Amygdala (tissue), 56 donors: ENCODE results near the gene MAN2B2.
A peak's percentile ranks its signal among the peaks of the same experiment; 100 is the strongest.
"Not testable (repeated sequence)": the region's sequence is repeated elsewhere in the genome, so short reads cannot be mapped to it uniquely, and the experiment has no call there.

ENCODE experiments used
- DNase-seq, 56 donors: peaks; one replicate each; lab custom pipeline; 2025; lab: John Stamatoyannopoulos, UW

The MAN2B2 gene

DNA sequence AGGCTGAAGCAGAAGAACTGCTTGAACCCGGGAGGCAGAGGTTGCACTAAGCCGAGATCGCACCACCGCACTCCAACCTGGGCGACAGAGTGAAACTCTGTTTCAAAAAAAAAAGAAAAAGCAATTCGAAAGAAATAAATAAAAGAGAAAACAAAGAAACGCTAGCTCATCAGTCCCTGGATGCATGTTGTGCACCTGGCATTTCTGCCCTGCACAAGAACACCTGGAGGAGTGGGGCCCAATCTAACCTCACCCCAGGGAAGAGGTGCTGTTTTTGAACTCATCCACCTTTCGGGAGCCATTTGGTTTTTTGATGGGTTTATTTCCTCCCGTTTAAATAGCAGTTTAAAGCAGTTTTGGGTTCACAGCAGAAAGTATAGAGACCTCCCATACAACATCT lies 59.8 kb downstream of the MAN2B2 start:
- no peak for DNase-seq

DNA sequence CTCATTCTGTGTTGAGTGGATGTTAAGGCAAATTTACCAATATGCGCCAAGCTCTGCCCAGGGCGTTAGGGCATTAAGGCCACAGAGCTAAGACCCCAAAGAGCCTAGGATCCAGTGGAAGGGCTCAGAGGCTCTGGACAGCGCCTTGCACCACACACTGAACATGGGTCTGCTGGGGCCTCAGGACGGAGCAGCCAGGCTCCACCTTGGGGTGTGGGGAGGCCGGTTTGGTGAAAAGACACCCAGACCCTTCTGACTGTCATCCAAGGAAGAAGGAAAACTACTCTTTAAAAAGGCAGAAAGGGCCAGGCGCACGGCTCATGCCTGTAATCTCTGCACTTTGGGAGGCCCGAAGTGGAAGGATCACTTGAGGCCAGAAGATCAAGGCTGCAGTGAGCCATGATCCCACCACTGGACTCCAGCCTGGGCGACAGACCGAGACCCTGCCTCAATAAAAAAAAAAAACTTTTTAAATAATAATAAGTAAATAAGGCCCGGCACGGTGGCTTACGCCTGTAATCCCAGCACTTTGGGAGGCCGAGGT lies 64.2 kb downstream of the MAN2B2 start:
- no peak for DNase-seq

DNA sequence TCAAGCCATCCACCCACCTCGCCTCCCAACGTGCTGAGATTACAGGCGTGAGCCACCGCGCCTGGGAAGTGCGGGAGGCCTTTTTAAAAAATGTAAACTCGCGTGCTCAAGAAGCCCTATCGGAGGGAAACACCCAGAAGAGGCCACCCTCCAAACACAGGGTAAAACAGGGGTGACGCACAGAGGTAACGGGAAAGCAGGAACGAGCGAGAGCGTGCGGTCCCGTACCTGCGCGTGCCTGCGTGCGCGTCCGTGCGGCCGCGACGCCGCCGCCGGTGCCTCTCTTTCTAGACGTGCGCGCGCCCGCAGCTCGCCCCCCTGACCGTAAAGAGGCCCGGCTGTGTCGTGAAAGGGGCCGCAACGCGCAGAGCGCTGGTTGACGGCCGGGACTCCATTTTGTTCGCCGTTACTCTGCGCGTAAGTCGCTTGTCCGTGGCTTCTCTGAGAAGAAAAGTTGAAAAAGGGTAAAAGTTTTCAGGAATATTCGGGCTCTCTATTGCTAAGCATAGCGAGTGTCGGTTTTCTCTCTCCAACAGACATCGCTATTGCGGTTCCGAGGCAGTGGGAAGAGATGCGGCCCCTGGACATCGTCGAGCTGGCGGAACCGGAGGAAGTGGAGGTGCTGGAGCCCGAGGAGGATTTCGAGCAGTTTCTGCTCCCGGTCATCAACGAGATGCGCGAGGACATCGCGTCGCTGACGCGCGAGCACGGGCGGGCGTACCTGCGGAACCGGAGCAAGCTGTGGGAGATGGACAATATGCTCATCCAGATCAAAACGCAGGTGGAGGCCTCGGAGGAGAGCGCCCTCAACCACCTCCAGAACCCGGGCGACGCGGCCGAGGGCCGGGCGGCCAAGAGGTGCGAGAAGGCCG lies 65.5 kb downstream of the MAN2B2 start, which contains the start of gene MRFAP1:
Gene MRFAP1, plus strand, starts transcription at position 394 of the 872 bp plus-strand sequence. Its CDS starts 178 bp downstream, at position 572.
- peak in 55 of 56 donors; percentile 31 to 94 (median 86) for DNase-seq

DNA sequence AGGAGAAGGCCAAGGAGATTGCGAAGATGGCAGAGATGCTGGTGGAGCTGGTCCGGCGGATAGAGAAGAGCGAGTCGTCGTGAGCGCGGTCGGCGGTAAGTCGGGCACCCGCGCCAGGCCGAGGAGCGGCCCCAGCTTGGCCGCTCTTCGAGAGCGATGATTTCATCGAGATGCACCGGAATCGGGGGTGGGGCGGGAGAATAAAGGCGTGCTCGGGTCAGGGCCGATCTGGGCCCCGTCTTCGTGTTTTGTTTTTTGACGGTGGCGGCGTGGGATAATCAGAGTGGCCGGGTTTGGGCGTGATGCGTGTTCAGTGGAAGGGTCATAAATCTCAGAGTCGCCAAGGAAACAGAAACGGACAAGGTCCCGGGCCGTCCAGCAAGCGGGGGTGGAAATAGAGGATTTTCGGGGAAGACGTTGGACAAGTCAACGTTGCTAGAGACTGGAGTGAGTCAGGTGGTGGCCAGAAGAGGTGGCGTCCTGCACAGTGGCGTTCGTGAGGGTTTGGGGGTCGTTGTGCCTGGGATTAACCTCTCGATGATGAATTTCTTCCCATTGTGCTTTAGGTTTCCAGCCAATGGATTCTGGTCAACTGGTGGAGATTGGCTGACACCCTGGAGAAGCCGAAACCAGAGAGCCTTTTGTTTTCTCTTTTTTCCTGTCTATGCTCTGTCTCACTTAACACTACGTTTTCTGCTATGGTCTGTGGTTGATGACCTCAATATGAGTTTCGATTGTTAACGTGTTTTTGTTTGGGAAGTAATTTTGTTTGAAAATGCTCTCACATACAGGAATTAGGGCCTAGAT lies 66.4 kb downstream of the MAN2B2 start:
- DNase-seq: peak in 10 of 56 donors; percentile 31 to 66 (median 57)

DNA sequence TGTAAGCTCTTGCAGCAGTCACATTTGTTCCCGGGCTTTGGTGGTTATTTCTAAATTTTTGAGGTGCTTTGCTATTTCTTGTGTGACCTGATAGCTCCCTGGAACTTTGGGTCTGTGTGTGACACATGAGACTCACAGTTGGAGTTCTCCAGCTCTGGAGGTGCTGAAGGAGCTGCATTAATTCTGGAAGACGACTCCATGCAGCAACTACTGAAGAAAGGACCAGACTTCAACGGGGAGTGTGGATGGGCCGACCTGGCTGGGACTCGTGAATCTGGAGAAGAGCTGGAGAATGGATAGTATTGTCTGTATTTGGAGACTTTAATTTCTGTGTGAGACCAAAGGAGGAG lies 67.0 kb downstream of the MAN2B2 start:
- DNase-seq: no peak

DNA sequence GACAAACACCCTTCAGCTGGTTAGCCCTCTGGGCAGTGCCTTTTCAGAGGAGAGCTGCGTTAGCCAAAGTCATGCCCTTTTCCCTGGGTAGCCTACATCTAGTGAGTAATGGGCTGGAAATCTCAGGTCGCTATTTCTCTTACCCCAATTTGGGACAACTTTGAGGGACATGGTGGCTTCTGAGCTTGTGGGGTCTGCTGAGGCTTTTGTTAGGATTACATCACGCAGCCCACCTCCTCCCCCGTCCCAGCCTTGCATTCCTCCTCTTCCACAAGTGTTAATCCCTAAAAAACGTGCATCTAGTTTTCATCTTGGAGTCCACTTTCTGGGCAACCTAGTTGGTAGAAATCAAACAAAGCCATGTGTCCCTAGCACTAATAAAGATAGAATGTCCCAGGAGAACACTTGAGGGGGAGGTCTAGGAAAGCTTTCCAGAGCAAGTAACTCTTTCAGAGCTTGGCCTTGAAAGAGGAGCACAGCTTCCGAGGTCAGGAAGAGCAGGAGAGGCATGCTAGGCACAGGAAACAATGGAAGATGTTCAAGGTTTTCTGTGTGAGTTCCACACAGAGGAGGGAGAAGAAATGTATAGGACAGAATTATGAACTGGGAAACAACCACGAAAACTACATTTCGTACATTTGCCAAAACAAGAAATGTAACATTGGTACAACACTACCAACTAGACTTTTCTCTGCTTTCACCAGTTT lies 68.3 kb downstream of the MAN2B2 start:
- no peak for DNase-seq

DNA sequence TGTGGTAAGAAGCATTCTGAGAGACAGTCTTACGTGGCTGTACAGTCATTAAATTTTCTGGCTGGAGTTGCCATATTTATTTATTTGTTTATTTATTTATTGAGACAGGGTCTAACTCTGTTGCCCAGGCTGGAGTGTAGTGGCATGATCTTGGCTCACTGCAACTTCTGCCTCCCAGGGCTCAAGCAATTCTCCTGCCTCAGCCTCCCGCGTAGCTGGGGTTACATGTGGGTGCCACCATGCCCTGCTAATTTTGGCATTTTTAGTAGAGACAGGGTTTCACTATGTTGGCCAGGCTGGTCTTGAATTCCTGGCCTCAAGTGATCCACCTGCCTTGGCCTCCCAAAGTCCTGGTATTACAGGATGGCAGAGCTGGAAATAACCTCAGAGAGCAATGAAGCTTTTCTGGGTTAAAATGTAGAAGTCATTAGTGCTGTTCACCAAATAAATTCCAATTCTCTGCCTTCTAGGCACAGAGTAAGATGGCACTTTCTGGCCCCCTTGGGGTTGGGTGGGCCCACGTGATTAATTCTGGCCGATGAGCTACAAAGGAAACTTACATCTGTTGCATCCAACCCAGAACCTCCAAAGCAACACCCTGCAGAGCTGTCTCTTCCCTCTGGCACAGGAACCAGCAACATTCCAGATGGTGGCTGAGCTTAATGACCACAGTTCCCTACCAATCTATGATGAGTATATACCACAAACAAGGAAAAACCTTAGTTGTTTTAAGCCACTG lies 70.0 kb downstream of the MAN2B2 start:
- DNase-seq: no peak

DNA sequence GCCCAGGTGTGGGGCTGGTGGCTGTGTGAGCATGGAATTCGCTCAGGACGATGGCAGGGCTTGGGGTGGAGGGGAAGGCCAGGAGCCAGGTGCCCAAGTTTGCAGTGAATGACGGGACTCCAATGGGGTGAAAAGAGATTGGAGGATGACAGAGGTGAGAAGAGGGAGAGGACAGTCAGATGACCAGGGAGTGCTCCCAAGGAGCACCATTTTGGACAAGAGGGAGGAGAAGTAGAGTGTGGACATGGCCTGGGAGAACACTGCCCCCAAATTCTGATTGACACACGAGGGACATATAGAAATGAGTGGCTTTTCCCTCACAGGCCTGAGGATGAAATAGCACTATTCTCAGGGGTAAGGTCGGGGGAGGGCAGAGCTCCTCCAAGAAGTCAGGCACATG lies 72.2 kb downstream of the MAN2B2 start:
- DNase-seq: no peak

DNA sequence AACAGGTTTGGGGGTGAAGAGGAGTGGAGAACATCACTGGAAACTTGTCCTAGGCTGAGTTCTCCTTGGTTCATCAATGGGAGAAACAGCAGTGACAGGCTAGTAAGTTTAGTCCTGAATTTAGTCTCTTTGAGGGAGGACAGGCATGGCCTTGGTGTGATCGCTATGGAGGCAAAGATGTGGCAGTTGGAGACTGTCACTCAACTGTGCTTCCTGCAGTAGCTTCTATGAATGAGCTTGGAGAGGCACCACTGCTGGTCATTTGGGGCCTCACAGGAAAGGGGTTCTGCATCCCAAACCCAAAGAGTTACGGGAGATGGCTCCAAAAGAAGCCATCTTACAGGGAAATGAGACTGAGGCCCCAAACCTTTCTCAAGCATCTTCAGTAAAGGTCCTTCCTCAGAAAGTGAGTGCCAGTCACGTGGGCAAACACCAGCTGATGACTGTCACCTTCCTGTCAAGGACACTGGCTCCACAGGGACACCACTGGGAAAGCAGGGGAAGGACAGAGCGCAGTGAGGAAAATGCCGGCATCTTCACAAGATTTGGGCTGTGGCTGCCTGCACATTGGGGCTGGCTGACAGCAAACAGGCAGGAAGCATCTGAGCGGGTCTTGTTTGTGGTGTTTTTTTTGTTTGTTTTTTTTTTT lies 72.7 kb downstream of the MAN2B2 start:
- DNase-seq: no peak

DNA sequence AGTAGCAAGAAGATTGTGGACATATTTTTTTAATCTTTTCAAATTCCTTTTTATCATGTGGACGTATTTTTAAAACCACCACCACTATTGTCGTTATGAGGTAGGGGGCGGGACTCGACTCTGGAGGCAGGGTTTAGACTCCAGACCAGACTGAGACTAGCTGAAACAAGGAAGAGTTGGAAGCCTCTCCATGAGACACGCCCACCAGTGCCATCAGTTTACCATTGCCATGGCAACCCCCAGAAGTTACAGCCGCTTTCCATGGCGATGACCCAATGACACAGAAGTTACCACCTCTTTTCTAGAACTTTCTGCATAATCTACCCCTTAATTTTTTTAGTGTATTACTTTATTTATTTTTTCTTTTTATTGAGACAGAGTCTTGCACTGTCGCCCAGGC lies 74.2 kb downstream of the MAN2B2 start:
- no peak for DNase-seq

DNA sequence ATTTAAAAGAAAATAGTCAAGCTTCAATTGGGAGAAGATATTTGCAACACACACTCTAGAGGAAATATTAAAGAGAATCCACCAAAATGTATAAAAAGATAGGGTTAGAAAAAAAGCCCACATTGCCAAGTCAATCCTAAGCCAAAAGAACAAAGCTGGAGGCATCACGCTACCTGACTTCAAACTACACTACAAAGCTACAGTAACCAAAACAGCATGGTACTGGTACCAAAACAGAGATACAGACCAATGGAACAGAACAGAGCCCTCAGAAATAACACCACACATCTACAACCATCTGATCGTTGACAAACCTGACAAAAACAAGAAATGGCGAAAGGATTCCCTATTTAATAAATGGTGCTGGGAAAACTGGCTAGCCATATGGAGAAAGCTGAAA lies 79.2 kb downstream of the MAN2B2 start:
- DNase-seq: not testable (repeated sequence)

DNA sequence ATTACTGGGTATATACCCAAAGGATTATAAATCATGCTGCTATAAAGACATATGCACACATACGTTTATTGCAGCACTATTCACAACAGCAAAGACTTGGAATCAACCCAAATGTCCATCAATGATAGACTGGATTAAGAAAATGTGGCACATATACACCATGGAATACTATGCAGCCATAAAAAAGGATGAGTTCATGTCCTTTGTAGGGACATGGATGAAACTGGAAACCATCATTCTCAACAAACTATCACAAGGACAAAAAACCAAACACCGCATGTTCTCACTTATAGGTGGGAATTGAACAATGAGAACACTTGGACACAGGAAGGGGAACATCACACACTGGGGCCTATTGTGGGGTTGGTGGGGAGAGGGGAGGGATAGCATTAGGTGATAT lies 80.3 kb downstream of the MAN2B2 start:
- DNase-seq: not testable (repeated sequence)

DNA sequence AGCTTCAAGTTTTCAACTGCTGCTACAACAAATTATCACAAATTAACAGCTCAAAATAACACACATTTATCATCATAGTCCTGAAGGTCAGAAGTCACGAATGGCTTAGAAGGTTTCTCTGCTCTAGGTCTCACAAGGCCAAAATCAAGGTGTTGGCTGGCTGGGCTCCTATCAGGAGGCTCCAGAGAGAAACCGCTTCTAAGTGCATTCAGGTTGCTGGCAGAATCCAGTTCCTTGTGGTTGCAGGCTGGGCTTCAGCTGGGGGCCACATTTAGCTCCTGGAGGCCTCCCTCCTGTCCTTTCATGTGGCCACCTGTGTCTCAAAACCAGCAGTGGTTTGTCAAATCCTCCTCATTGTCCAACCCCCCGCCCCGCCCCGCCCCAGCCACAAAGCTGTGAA lies 80.9 kb downstream of the MAN2B2 start:
- no peak for DNase-seq

DNA sequence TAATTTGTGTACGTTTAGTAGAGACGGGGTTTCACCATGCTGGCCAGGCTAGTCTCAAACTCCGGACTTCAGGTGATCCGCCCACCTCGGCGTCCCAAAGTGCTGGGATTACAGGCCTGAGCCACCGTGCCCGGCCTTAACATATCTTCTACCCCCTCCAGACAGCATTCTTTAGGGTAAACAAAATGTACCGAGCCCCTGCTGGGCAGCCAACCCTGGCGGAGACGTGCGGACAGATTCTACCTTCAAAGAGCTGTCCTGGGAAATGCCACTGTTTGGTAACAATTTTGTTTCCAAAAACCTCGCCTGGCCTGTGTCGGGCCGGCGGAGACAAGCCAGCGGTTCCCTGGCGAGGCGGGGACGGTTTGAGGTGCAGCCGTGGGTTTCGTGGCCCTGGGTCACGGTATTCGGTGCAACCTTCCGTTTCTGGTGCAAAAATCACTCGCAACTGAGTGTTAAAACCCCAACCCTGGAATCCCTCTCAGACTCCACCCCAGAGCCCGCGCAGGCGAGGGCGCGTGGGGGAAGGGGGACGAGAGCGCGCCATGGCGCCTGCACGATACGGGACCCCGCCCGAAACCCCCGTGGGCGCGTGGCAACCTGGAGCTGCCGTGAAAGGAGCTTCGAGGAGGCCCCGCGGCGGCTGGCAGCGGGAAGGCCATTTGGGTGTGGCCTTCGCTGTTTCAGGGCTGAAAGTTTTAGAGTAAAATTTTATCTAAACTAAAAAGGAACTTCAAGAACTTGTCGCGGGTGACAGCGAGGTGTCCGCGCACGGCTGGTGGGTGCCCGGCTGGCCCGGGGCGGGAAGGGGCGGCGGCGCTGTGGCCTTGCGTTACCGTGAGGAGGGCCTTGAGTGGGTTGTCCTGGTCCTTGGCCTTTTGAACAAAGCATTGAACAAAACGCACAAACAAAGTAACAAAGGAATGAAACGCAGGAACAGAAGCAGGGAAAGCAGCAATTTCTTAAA lies 82.5 kb downstream of the MAN2B2 start:
- DNase-seq: no peak

DNA sequence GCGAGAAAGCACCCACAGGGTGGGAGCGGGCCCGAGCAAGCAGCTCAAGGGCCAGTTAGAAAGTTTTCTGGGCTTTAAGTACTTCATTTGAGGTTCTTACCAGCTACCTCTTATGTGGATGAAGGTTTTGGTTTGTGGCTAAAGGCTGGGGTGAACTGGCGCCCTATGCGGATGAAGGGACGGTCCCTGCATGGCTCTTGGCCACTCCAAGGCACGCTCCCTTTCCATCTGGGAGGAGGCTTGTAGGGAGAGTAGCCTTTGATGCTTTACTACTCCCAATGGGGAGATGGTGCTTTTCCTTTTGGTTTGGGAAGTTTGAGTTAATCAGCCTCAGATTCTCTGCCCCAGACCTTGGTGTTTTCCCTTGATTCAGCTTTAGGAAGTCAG lies 83.2 kb downstream of the MAN2B2 start:
- no peak for DNase-seq

DNA sequence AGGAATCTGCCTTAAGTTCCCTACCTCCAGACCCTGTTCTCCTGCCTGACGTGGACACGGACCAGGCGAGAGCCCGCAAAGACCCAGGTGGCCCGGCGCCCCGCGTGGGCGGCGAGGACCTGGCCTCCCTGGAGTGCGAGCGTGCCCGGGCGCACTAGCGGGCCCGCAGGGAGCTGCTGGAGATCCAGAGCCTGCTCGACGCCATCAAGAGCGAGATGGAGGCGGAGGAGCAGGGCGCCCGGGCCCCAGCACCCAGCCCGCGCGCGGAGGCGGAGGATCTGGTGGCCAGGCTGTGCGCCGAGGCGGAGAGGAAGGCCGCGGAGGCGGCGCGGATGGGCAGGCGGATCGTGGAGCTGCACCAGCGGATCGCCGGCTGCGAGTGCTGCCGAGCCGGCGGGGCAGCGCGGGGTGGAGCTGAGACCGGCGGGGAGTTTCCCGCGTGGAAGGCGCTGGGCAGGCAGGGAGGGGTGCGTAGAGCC lies 83.6 kb downstream of the MAN2B2 start:
- DNase-seq: peak in 13 of 56 donors; percentile 12 to 47 (median 21)

DNA sequence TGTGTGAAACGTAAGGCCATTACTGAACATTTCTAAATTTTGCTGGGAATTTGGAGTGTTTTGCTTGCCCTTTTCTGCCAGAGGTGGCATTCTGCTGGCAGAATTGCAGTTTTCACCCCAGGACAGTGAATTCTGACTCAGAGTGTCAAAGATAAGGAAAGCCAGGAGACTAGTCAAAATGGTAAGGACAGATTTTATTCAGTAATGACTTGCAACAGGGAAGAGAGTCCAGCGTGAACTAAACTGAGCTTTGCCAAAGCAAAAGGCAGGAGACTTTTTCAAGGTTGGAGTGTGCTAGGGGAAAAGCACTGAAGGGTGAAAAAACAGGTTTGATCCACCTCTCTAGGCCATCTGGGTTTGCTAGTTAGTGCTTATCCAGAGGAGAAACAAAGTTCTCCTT lies 84.9 kb downstream of the MAN2B2 start:
- no peak for DNase-seq

DNA sequence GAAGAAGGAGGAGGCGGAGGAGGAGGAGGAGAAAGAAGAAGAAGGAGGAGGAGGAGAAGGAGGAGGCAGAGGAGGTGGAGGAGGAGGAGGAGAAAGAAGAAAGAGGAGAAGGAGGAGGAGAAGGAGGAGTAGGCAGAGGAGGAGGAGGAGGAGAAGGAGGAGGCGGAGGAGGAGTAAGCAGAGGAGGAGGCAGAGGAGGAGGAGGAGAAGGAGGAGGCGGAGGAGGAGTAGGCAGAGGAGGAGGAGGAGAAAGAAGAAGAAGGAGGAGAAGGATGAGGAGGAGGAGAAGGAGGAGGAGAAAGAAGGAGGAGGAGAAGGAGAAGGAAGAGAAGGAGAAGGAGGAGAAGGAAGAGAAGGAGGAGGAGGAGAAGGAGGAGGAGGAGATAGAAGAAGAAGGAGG lies 85.4 kb downstream of the MAN2B2 start:
- DNase-seq: no peak
